T-helper 2 cell (primary cell): ENCODE data around the gene COL5A2.

ENCODE experiments used
- DNase-seq, 5 experiments: peaks; one replicate each; pipeline versions ENCODE4 v3.0.0 to v3.0.0-alpha.2; 2012 to 2022

The COL5A2 gene

DNA sequence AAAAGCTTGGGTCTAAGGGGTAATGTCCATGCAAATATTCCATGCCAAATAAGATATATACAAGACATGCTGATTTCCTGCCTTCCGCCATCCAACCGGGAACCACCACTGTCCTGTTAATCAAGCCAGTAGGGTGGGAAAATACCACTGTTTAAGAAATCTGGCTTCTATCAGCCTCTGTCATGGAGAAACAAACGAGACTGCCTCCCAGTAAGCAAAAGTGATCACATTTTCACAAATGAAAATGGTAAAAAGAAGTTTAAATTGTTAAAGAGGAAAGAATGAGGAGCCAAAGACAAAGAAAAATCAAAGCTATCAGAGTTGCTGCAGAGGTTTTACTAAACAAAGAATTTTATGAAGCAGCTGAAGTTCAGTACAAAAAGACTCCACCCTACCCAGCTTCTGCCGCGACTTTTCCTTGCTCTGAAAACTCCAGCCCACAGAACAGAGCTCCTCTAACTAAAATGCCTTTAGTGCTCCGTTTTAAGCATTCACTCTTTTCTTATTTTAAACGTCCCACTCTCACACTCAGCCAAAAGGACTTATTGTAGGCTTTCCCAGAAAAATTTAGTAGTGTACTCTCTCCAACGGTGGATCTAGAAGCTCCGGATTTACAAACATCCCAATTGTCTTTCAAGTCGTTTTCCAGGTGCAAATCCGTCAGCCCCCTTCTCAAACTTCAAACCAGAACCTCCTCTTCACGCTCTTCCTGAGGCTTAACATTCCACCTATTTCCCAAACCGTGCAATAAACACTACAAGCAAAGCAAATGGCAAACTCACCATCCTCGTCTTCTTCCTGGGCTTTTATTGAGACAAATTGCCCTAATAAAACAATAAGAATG lies 613 bp downstream of the COL5A2 start:
- no peak for DNase-seq

DNA sequence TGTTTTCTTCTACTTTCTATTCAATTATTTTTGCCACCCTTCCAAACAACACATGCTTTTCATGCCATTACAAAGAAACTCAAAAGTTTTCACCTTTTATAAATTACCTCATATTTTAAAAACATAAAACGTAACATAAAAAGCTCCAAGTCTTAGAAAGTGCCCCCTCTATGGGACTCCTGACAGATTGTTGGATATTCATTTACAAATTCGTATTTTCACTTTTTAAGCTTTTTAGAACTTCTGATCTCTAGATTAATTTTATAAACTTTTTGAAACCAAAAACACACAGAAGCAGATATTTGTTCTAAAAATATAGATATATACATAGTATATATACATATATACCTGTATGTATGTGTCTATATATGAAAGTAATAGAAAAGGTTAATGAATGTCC lies 1.5 kb downstream of the COL5A2 start:
- no peak for DNase-seq

DNA sequence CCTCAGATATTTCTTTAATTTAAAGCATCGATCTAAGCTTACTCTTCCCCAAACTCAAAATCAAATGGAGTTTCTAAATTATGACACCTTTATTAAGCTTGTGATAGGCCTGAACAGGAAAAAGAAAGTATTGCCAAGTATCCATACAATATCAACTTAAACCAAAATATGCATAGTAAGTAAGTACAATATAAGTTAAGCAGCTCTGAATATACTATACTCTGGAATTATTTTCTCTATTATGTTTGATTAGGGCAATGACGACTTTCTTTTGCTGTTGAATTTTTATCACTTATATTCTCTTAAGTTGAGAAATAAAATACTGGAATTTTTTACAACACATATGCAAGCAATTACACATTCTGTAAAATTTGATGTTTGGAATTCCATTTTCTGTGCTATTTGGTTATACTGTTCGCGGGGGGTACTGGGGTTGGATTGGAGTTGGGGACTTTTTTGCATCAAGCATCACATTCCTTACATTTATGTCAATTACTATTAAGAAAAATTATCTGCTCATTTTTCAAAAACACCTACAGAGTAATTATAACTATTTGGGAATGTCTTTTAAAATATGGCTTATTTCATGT lies 2.2 kb downstream of the COL5A2 start:
- DNase-seq: no peak

DNA sequence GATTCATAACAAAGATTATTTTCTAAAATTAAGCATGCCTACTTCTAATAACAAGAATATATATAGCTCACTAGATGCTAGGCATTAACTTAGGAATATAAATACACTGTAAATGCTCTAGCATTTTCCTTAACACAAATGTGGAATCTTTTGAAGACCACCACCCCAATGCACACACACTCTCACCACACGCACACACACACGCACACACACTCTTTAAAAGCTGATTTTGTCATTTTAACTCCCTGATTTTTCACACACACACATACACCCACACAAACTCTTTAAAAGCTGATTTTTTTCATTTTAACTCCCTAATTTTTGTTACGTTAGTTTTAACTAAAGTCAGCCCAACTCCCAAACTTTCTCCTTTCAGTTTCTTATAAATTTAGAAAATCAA lies 3.0 kb downstream of the COL5A2 start:
- no peak for DNase-seq

DNA sequence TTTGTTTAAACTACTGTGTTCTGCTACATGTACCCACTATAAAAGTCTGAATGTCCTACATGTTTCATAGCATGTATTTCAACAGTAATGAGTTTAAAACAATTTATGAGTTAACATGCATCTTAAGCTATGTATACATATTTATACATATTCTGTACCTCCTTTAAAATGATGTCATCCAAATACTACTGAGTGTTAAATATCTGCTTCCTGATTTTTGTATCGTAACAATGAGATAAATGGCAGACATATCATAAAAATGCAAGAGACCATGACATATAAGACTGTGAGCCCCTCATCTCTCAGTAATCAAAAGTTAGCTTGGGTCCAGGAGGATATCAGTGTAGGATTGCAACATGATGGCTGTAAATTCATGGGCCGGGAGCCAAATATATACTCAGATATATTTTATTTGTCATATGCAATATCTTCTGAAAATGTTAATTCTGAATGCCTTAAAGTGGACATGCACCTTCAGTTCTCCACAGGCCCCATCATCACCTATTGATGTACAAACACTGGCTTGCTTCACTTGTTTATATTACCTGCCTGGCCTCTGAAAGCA lies 3.6 kb downstream of the COL5A2 start:
- DNase-seq: no peak

DNA sequence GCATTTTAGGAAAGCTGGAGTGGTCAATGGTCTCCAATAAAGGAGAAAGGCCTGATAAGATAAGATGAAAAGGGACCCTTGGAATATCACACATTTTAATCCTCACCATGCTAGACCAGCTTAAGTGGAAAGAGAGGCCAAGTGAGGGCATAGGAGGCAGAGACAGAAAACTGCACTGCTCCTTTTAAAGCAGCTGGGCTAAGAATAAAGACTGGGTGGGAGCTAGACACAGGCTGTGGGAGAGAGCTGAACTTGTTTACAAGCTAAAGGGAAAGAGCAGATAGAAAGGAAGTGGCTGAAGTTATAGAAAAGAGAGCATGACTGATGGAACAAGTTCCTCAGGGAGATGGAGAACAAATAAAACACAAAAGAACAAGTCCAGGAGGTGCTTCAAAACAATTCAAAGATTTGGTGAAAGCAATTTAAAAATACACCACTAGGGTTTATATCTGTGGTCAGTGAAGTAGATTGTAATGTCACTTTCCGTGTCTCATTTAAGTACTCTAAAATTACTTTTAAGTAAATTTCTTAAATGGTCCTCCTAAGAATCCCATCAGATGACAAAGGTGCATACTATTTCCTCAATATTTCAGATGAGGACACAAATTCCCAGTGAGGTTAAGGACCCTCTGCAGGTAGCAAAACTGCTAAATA lies 7.5 kb downstream of the COL5A2 start:
- DNase-seq: no peak

DNA sequence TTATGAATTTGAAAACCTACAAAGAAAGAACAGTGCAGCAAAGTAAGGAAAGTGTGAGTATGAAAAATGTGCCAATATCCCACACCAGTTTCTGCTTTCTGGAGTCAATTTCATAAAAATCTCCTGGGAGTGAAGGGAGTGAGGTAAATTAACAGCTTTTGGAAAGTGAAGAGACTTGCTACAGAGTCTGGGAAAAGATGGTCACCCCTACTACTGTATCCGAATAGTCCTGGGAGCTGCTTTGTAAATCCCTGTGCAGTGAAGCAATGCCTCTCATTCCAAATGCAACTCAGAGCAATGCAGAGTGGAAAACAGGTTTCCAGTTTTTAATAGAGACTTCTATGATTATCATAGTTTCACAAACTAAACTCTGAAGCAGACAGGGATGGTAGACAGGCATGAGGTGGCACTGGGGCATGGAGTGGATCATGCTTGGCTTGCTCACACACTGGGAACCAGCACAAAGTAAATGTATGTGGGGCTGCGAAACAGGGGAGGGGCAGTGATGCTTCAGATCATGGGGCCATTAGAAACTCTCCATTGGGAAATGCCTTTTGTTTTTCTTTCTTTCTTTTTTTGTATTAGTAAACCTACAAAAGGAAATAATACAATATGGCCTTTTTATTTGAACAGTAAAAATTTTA lies 10.6 kb downstream of the COL5A2 start:
- DNase-seq: no peak

DNA sequence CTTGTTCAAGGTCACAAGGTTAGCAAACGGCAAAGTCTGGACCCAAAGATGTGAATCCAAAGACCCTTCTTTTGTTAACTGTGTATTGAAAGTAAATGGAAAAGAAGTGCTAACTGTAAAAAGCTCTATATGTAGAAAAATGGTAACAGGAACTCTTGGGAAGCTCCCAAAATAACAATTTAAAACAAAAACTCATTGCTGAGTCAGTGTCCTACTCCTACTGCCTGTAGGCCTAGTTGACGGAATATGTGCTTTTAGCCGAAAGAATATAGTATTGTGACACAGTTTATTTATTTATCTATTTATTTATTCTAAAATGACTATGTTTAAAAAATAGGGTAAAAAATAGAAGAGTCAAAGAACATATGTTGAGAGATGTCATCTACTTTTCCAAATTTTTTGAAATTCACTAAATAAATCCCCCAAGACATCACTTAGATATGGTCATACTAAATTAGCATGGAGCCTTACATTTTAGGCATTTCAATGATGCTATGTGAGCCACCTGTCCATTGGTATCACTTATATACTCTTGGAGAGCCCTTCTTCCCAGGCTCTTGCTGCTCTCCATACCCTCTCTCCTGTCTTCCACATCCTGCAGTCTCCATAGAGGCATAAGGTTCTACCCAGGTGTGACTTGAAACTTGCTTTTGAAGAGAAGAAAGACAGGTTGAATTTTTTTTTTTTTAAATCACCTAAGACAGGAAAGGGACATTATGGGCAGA lies 13.7 kb downstream of the COL5A2 start:
- no peak for DNase-seq

DNA sequence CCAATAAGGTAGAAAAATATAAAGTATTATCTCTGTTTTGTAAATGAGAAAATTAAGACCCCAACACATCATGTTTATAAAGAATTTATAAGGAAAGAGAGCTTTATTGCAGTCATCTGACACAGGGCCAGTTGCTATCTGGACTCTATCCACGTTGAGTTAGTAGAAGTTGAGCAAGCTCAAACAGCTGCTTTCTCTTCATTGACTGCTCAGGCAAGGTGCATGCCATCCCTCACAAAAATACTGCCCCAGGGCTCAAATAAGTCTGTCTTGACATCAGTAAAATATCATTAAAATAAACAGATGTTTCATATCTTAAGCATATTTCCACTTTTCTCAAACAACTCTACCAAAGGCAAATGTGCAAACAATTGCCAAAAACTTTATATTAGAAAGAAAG lies 14.8 kb downstream of the COL5A2 start:
- no peak for DNase-seq

DNA sequence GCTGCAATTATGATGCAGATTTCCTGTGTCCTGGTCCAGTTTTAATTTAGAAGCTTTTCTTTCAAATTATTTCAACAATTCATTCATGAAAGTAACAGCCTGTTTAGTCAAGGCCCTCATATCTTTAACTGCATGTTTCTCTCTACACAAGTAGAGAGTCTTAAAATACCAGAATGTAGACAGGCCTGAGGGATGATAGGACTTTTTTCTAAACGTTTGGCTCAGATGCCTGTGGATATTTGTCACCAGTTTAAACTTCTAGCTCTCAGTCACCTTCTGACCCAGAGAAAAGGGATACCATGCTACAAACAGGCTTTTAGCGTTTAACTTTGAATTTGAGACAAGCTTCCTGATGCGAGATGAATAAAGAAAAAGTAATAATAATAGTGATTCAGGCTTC lies 15.7 kb downstream of the COL5A2 start:
- DNase-seq: no peak

DNA sequence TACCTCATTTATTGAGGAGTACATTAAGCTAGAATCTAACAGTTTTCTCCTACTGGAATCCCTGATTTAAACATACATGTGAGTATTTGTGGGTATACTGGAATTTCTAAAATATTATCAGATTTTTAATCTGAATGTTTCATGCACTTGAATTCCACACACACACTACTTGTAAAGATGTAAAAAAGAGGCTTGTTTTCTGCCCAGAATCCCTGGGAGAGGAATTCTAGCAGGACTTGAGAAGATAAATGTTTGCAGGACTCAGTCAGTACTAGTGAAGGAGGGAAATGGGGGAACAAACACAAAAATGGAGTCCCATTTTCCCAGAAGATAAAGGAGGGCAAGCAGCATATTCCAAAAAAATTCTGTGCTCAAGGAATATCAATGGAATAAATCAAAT lies 17.0 kb downstream of the COL5A2 start:
- DNase-seq: no peak

DNA sequence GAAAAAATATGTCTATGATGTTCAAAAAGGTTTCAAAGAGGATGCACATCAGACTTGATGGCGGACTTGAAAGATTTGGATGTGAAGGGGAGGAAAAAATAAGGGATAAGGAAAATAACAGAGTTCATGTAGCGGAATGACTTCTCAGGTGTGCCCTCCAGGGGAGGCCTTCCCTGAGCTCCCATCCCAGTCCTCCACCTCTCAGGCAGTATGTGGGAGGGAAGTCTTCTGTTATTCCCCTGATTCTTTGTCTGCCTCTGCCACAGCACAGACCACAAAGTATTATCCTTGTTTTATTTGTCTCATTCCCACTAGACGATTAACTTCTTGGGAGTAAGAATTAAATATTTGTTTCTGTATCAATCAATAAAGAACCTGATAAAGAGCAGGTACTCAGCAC lies 17.7 kb downstream of the COL5A2 start:
- DNase-seq: no peak

DNA sequence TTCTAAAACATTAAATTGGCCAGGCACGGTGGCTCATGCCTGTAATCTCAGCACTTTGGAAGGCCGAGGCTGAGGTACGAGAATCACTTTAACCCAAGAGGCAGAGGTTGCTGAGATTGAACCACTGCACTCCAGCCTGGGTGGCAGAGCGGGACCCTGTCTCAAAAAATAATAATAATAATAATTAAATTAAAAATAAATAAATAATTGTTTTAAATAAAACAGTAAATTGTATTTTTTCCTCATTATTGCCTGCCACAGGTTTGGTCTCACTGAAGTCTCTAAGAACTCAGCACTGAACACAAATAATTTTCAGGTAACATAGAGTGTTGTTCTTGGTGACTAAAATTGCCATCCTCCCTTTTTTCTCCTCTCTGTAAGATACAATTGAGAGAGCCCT lies 19.8 kb downstream of the COL5A2 start:
- DNase-seq: no peak

DNA sequence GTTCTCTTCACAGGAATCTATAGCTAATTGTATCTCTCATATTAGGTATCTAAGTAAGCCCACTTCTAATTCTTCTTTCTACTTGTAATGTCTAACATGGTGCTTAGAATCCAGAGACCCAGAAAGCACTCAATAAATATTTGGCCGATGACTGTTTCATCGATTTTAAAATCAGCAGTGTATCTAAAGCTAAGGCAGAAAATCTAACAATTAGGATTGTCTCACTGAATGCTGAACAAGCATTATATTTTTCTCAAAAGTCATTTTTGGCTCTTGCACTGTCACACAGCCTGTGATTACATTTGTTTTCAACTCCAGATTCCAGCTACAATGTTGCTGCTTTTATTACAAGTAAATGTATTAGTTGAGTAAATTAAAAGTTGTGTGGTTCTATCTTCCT lies 20.3 kb downstream of the COL5A2 start:
- no peak for DNase-seq

DNA sequence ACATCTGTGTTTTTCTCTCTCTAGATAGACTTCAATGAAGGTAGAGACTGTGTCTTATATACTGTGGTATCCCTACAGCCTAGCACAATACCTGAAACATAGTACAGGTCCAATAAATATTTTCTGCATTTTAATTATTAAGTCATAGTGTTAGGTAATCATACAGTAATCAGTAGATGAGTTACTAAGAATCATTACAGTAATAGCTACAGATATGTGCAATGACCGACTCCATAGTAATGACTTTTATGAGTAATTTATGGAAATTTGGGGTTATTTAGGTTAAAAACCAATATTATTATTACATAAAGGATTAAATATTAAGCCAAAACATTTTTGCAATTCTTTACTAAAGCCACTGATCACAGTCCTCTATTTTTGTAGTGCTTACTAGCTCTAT lies 21.6 kb downstream of the COL5A2 start:
- DNase-seq: no peak

DNA sequence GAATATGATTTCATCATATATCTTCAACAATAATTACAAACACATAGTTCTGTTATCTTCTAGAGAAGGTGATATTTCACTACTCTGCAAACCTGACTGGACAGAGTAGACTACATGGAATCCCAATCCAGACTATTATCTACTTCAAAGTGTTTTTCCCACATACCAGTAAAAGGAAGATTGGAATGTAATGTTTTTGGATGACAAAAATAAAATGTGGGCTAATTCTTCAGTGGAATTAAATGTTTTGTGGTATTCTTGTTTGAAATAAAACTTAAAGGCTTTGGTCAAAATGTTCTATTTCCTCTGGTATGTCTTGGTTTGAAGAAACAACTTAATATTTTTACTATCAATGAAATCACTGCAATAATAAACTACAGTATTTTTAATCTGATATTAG lies 22.1 kb downstream of the COL5A2 start:
- DNase-seq: no peak

DNA sequence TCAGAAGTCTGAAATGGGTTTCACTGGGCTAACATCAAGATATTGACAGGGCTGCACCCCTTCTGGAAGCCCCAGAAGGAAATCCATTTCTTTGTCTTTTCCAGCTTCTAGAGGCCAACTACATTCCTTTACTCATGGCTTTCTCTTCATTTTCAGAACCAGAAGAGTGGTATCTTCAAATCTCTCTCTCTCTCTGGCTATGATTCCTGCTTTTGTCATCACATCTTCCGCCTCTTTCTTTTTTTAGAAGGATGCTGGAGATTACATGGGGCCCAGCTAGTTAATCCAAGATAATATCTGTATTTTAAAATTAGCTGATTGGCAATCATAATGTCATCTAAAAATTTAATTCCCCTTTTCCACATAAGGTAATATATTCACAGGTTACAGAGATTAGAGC lies 23.8 kb downstream of the COL5A2 start:
- no peak for DNase-seq

DNA sequence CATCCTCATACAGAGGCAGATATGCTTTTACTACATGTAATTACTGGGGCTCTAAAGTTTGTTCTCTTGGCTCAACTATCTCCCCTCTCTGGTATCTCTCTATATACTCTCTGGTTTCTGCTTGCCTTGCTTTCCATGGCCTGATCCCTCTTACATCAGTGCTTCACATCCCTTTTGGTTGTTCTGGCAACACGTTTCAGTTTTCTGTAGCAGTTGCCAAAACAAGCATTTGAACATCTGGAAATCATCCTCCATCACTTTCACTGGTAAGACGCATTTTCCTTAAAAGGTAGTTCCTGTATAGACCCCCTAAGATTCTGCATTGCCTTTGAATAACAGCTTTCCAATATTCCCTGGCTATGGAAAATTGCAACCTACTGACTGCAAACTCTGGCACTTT lies 25.9 kb downstream of the COL5A2 start:
- DNase-seq: no peak

DNA sequence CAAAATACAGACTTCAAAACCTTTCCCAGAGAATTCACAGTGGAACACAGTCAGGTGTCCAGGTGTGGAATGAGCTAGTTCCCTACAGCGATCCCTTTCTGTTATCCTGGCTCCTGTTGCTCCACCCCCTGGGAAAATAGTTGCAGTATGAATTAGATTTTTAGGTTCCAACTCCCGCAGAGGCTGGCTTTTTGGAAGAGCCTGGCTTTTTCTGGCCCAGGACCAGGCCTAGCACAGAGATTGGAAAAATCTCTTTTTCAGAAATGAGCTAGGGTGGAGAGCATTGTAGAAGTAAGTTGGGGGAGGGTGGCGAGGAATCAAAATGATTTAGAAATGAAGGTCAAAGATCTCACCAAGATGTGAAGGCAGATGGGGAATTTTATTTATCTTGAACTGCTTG lies 27.1 kb downstream of the COL5A2 start:
- no peak for DNase-seq

DNA sequence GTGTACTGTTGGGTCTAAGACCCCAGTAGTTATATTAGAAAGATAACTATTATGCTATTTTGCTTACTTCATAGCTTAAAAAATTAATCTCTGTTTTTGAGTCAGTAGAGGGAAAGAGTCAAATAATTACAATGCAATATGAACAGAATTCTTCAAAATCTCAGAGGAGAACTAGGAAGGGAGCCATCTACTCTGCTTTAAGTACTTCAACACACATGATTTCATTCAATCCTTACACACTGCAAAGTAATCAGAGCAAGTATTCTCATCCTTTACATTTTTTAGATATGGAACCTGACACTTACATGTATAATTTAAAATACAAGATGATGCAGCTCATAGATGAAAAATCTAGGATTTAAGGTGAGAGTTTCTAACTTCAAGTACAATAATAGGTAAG lies 27.7 kb downstream of the COL5A2 start:
- no peak for DNase-seq

DNA sequence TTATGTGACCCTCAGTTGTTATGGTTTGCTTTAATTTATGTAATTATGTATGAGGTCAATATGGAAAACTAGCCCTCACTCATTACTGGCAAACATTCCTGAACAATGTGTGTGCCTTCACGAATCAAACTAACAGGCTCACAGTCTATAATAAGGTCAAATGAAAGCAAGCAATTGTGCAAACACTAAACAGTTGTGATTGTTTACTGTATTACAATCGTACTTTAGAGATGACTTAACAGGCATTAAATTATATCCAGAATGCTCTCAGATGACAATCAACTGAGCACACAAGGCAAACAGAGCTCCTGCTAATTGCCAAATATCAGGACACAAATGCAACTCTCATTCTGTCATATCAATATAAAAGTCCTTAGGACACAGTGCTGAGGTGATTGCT lies 29.5 kb downstream of the COL5A2 start:
- DNase-seq: no peak

DNA sequence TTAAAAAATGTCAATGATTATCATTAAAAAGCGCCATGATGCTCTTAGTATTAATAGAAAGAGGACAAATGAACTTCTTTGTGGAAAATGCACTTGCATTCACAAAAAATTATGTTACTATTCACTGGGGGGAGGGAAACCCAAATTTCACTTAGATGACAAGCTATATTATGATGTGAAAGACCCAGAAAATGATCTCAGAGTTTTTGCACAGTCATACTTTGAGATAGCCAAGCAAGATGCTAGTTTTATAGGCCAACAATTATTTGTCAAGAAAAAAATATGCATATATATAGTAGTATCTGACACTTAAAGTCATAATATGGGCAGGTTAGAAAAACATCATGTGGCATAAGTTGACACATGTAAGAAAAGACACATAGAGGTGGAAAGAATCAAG lies 31.6 kb downstream of the COL5A2 start:
- no peak for DNase-seq

DNA sequence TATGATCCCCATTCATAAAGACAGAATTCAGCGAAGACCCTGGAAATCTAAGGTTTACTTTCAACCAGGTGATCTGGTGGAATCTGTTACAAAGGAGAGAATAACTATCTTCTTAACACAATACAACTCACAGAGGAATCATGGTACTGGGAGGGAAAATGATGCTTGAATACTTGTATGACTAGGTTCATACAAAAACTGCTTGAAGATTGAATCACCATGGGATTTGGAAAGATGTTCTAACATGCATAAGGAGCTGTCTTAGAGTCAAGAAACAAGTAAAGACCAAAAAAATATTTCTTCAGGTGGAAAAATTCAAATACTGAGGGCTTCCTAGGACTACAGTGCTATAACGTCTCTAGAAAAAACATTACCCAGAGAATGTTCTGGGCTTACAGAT lies 32.2 kb downstream of the COL5A2 start:
- DNase-seq: no peak
